HCT116 (cell line): ENCODE data around the gene TGFBRAP1. TPM values are rescaled to one million over a fixed set of nuclear protein-coding genes. Genes with fewer than 3 reads are reported as not detected.

Experiments
- ATAC-seq: fragments of 200-7000 bp; cut with Tn5 transposase; 2 replicates; pipeline ENCODE4 v1.9.1; 2020; ENCODE audit warnings: mild to moderate bottlenecking, moderate library complexity
- BruUV-seq: library from RNA; stranded (reverse); fragments of 400-500 nt; replicated peaks from 2 replicates; lab custom pipeline; 2021; lab: Mats Ljungman, UMichigan
- CTCF ChIA-PET: fragments of 300-600 bp; sonication (Branson Sonifier 250); formaldehyde crosslinking; loops from one replicate; lab custom pipeline; 2021; ENCODE audit warnings: antibody characterized with exemption; lab: Charles Lee
- POLR2A ChIA-PET: fragments of 300-600, 350-600 bp; sonication (Branson Sonifier 250); formaldehyde crosslinking; loops from one replicate; lab custom pipeline; 2021; ENCODE audit warnings: antibody characterized with exemption; lab: Charles Lee
- RAD21 ChIA-PET, 2 experiments: fragments of 300-600 bp; sonication (Branson Sonifier 250); formaldehyde crosslinking; loops; one replicate each; lab custom pipeline; 2023; ENCODE audit warnings: low total read pairs in 2 of 2; ENCODE audit not compliant: uncharacterized antibody in 2 of 2, unreplicated experiment in 2 of 2, low non-redundant PET in 1 of 2; lab: Charles Lee
- DNase-seq: peaks from one replicate; pipeline ENCODE4 v3.0.0-alpha.2; 2010; ENCODE audit warnings: low read depth, low spot score
- H2AFZ ChIP-seq: fragments of 200-600 bp; shearing (Covaris generic), sonication (generic); 2 replicates; pipeline ENCODE4 v1.6.1; 2017; ENCODE audit warnings: low read depth, mixed run types, mixed read lengths, antibody characterized with exemption, low read length; ENCODE audit not compliant: poor library complexity, severe bottlenecking
- H3K27ac ChIP-seq: 2 replicates; pipeline ENCODE4 v1.5.1; 2012; ENCODE audit warnings: low read depth, low read length
- H3K27me3 ChIP-seq: fragments of 200-600 bp; sonication (generic); 2 replicates; pipeline ENCODE4 v1.6.1; 2016; ENCODE audit warnings: mixed run types, low read length, mixed read lengths; ENCODE audit not compliant: insufficient read depth
- H3K36me3 ChIP-seq, 2 experiments: fragments of 200-500 bp in 1 of 2; fragments of 200-600 bp in 1 of 2; sonication (Bioruptor generic) in 1 of 2; sonication (generic) in 1 of 2; 2 replicates each; pipeline versions ENCODE4 v1.5.1 to v1.6.1; 2014 to 2016; ENCODE audit warnings: low read length in 2 of 2, inconsistent platforms in 1 of 2, mixed read lengths in 1 of 2, mixed run types in 1 of 2; ENCODE audit not compliant: insufficient read depth in 2 of 2, control insufficient read depth in 1 of 2
- H3K4me1 ChIP-seq, 2 experiments: fragments of 200-600 bp in 1 of 2; sonication (generic) in 1 of 2; 2 replicates each; pipeline versions ENCODE4 v1.5.1 to v1.6.1; 2012 to 2017; ENCODE audit warnings: low read length in 2 of 2, inconsistent platforms in 1 of 2, mild to moderate bottlenecking in 1 of 2, mixed read lengths in 1 of 2, mixed run types in 1 of 2, moderate library complexity in 1 of 2; ENCODE audit not compliant: insufficient read depth in 2 of 2, control insufficient read depth in 1 of 2
- H3K4me2 ChIP-seq: fragments of 200-600 bp; sonication (generic); 2 replicates; pipeline ENCODE4 v1.6.1; 2017; ENCODE audit warnings: mixed run types, low read length, mixed read lengths
- H3K4me3 ChIP-seq, 2 experiments: fragments of 200-600 bp in 1 of 2; sonication (generic) in 1 of 2; replicated peaks in 1 of 2; 2 replicates each; pipeline ENCODE4 v1.5.1; 2011 to 2016; ENCODE audit warnings: low read length in 2 of 2, control low read depth in 1 of 2, low read depth in 1 of 2, mild to moderate bottlenecking in 1 of 2, mixed read lengths in 1 of 2, mixed run types in 1 of 2
- H3K79me2 ChIP-seq: fragments of 200-600 bp; sonication (generic); 2 replicates; pipeline ENCODE4 v1.6.1; 2017; ENCODE audit warnings: mild to moderate bottlenecking, mixed run types, low read length, moderate library complexity, mixed read lengths; ENCODE audit not compliant: insufficient read depth
- H3K9ac ChIP-seq: fragments of 200-600 bp; sonication (generic); 2 replicates; pipeline ENCODE4 v1.6.1; 2016; ENCODE audit warnings: low read length, mixed read lengths
- H3K9me2 ChIP-seq: fragments of 200-600 bp; sonication (generic), shearing (Covaris generic); 2 replicates; pipeline ENCODE4 v1.6.1; 2017; ENCODE audit warnings: mixed run types, mild to moderate bottlenecking, moderate library complexity; ENCODE audit not compliant: insufficient read depth
- H3K9me3 ChIP-seq, 2 experiments: fragments of 200-500 bp in 1 of 2; fragments of 200-600 bp in 1 of 2; sonication (Bioruptor generic) in 1 of 2; sonication (generic) in 1 of 2; 2 replicates each; pipeline ENCODE4 v1.6.1; 2014 to 2017; ENCODE audit warnings: low read length in 2 of 2, mixed read lengths in 2 of 2, inconsistent platforms in 1 of 2, low read depth in 1 of 2, mild to moderate bottlenecking in 1 of 2, mixed run types in 1 of 2, moderate library complexity in 1 of 2; ENCODE audit not compliant: control insufficient read depth in 1 of 2, insufficient read depth in 1 of 2
- H4K20me1 ChIP-seq: fragments of 200-600 bp; sonication (generic), shearing (Covaris generic); 2 replicates; pipeline ENCODE4 v1.6.1; 2017; ENCODE audit warnings: mixed run types, mild to moderate bottlenecking, moderate library complexity; ENCODE audit not compliant: insufficient read depth
- CEBPB ChIP-seq: IDR thresholded peaks from 2 replicates; pipeline ENCODE4 v1.6.1; 2012; ENCODE audit warnings: low read depth
- CTCF ChIP-seq, 3 experiments: fragments of 200-600 bp in 1 of 3; sonication (generic) in 1 of 3; IDR thresholded peaks in 2 of 3; conservative IDR thresholded peaks in 1 of 3; 2 replicates each; pipeline ENCODE4 v1.5.1; 2012 to 2017; ENCODE audit warnings: low read depth in 2 of 3, low read length in 2 of 3, antibody characterized with exemption in 1 of 3, borderline replicate concordance in 1 of 3, control low read depth in 1 of 3, mild to moderate bottlenecking in 1 of 3, mixed read lengths in 1 of 3, mixed run types in 1 of 3, moderate library complexity in 1 of 3; ENCODE audit not compliant: insufficient read depth in 1 of 3
- EGR1 ChIP-seq: IDR thresholded peaks from 2 replicates; pipeline ENCODE4 v1.6.1; 2012; ENCODE audit warnings: low read depth
- POLR2AphosphoS5 ChIP-seq: IDR thresholded peaks from 2 replicates; pipeline ENCODE4 v1.6.1; 2011; ENCODE audit warnings: mild to moderate bottlenecking, low read depth, low read length, moderate library complexity
- RAD21 ChIP-seq: IDR thresholded peaks from 2 replicates; pipeline ENCODE4 v1.6.1; 2012; ENCODE audit warnings: low read depth, mild to moderate bottlenecking
- SP1 ChIP-seq: IDR thresholded peaks from 2 replicates; pipeline ENCODE4 v1.6.1; 2012; ENCODE audit warnings: low read depth
- SRF ChIP-seq: IDR thresholded peaks from 2 replicates; pipeline ENCODE4 v1.6.1; 2012; ENCODE audit warnings: low read depth
- TCF7L2 ChIP-seq: IDR thresholded peaks from 2 replicates; pipeline ENCODE4 v1.7.0; 2011; ENCODE audit warnings: borderline replicate concordance, inconsistent platforms; ENCODE audit not compliant: insufficient read depth, insufficient read length; ENCODE audit errors: extremely low read depth
- ZBTB33 ChIP-seq: IDR thresholded peaks from 2 replicates; pipeline ENCODE4 v1.6.1; 2011; ENCODE audit warnings: mild to moderate bottlenecking, low read length, moderate library complexity; ENCODE audit not compliant: insufficient replicate concordance; ENCODE audit errors: extremely low read depth
- ZFX ChIP-seq: fragments of 450-650 bp; IDR thresholded peaks from 2 replicates; pipeline ENCODE4 v1.6.1; 2017
- ZNF274 ChIP-seq: fragments of 200-500 bp; sonication (Bioruptor generic); IDR thresholded peaks from 2 replicates; pipeline ENCODE4 v1.6.1; 2014; ENCODE audit warnings: mild to moderate bottlenecking, low read depth, low read length, inconsistent platforms
- intact Hi-C: fragments of 100-400 bp; cut with micrococcal nuclease; formaldehyde crosslinking; loops from 2 replicates; pipeline ENCODE4 v1.10.0; 2022
- total RNA-seq: library from RNA; stranded (reverse); gene quantifications from one replicate; pipeline ENCODE4 v1.2.1, GENCODE V29; 2021; ENCODE audit not compliant: unreplicated experiment

The TGFBRAP1 gene
- total RNA-seq, 1 experiment from 2014 or later, result 18.3 TPM

- Histone ChIP-seq H2AFZ (no peak overlapping the region), H3K79me2 (peaks cover 84% of the 10 kb centered on the region), H3K4me3 (no peak overlapping the region), H3K9me3 (no peaks in the 10 kb centered on the region), H3K27me3 (no peaks in the 10 kb centered on the region), H3K9me2 (no peaks in the 10 kb centered on the region), H3K27ac (no peak overlapping the region), H3K36me3 (no peaks in the 10 kb centered on the region), H3K4me2 (no peak overlapping the region), H3K4me1 (peaks cover 0 to 8% of the 10 kb centered on the region in 2 experiments; a peak in 2 of 4 replicates), H4K20me1 (no peaks in the 10 kb centered on the region), H3K9ac (no peak overlapping the region)
- intact Hi-C loops, result no loop called here
- POLR2A ChIA-PET, result interaction anchor here (0.6 kb wide), 1 partner anchor 84 kb away, joined by 4 read pairs; no protein-coding TSS in a partner anchor
- CTCF ChIA-PET, result no interaction called here
- BruUV-seq, result no TSS peak
- TF ChIP-seq POLR2AphosphoS5, result no peak
- no peak for TF ChIP-seq SRF
- TF ChIP-seq TCF7L2, result no peak
- TF ChIP-seq CEBPB, result no peak
- TF ChIP-seq RAD21, result no peak
- TF ChIP-seq SP1, result no peak
- no peak for TF ChIP-seq CTCF (IDR thresholded peaks at IDR 0.05 in 2 of 3, conservative IDR thresholded peaks at IDR 0.05 in 1 of 3; ENCODE audit: borderline replicate concordance in 1 of 3, insufficient read depth in 1 of 3, low read depth in 2 of 3, low read length in 2 of 3)
- TF ChIP-seq EGR1, result no peak
- TF ChIP-seq ZBTB33, result no peak
- TF ChIP-seq ZFX, result no peak
- TF ChIP-seq ZNF274, result no peak
- RAD21 ChIA-PET, result no interaction called here
- no peak for ATAC-seq
- no peak for DNase-seq
These were observed 7.5 kb downstream of the TGFBRAP1 start for GRCh38 chr2:105321875-105322646.
